HepG2 (cell line): ENCODE data around the gene SLC19A1. TPM values are rescaled to one million over a fixed set of nuclear protein-coding genes. Genes with fewer than 3 reads are reported as not detected.

ENCODE experiments used
- DDIT3 ChIP-seq: sonication (generic); formaldehyde crosslinking; IDR thresholded peaks from 2 replicates; pipeline ENCODE4 v1.4.0; 2020; ENCODE audit warnings: mild to moderate bottlenecking, missing genetic modification reagents
- MEIS2 ChIP-seq: sonication (generic); formaldehyde crosslinking; IDR thresholded peaks from 2 replicates; pipeline ENCODE4 v1.9.0; 2021; ENCODE audit warnings: mild to moderate bottlenecking, missing genetic modification reagents
- POLR2AphosphoS5 ChIP-seq: IDR thresholded peaks from 2 replicates; pipeline ENCODE4 v1.6.1; 2012; ENCODE audit warnings: low read depth, low read length
- PTBP1 ChIP-seq: fragments of 200-400 bp; formaldehyde crosslinking; IDR thresholded peaks from 2 replicates; pipeline ENCODE4 v1.6.1; 2018; ENCODE audit warnings: low read length, low read depth; ENCODE audit not compliant: poor library complexity, severe bottlenecking
- SNRNP70 ChIP-seq: fragments of 200-400 bp; formaldehyde crosslinking; IDR thresholded peaks from 2 replicates; pipeline ENCODE4 v1.6.1; 2017; ENCODE audit warnings: mild to moderate bottlenecking, low read depth, low read length, moderate library complexity
- SUZ12 ChIP-seq: fragments of 150-350 bp; IDR thresholded peaks from 2 replicates; pipeline ENCODE4 v1.6.1; 2014; ENCODE audit warnings: low read depth, low read length
- TAF15 ChIP-seq: fragments of 200-400 bp; formaldehyde crosslinking; IDR thresholded peaks from one replicate; pipeline ENCODE4 v1.6.1; 2018; ENCODE audit warnings: mild to moderate bottlenecking, low read depth, low read length; ENCODE audit not compliant: poor library complexity, severe bottlenecking
- THAP7 ChIP-seq: sonication (generic); formaldehyde crosslinking; IDR thresholded peaks from 2 replicates; pipeline ENCODE4 v1.8.1; 2023; ENCODE audit warnings: mild to moderate bottlenecking, missing genetic modification reagents
- ZBTB10 ChIP-seq: sonication (generic); formaldehyde crosslinking; IDR thresholded peaks from 2 replicates; pipeline ENCODE4 v1.4.0; 2020; ENCODE audit warnings: missing genetic modification reagents, borderline replicate concordance
- ZFP1 ChIP-seq: IDR thresholded peaks from 2 replicates; pipeline ENCODE4 v1.6.1; 2016
- ZNF235 ChIP-seq: sonication (generic); formaldehyde crosslinking; IDR thresholded peaks from 2 replicates; pipeline ENCODE4 v1.8.1; 2023; ENCODE audit warnings: mild to moderate bottlenecking, missing genetic modification reagents, borderline replicate concordance
- ZNF276 ChIP-seq: sonication (generic); formaldehyde crosslinking; IDR thresholded peaks from 2 replicates; pipeline ENCODE4 v1.4.0; 2020; ENCODE audit warnings: mild to moderate bottlenecking, low read depth, missing genetic modification reagents
- ZNF407 ChIP-seq: sonication (generic); formaldehyde crosslinking; IDR thresholded peaks from one replicate; pipeline ENCODE4 v1.5.1; 2020; ENCODE audit warnings: mild to moderate bottlenecking, missing genetic modification reagents; ENCODE audit errors: not compliant biosample characterization
- ZNF432 ChIP-seq: sonication (generic); formaldehyde crosslinking; IDR thresholded peaks from 2 replicates; pipeline ENCODE4 v1.5.0; 2020; ENCODE audit warnings: missing genetic modification reagents, mild to moderate bottlenecking, borderline replicate concordance
- ZNF644 ChIP-seq: IDR thresholded peaks from 2 replicates; pipeline ENCODE4 v1.6.1; 2016; ENCODE audit warnings: low read depth
- polyA plus RNA-seq, 8 experiments: library from polyadenylated mRNA; depleted of rRNA in 3 of 8; stranded (reverse) in 7 of 8; unstranded in 1 of 8; fragments of >200 nt; fragmentation: Illumina TruSeq in 4 of 8; extraction: Trizol in 4 of 8; gene quantifications; 2 replicates each; pipeline versions ENCODE4 v1.2.1 to v1.2.3, GENCODE V29; 2011 to 2016; ENCODE audit warnings: low read depth in 4 of 8, missing spikeins in 1 of 8, mixed read lengths in 1 of 8; ENCODE audit not compliant: insufficient read depth in 1 of 8
- total RNA-seq, 5 experiments: library from RNA; depleted of rRNA; stranded (reverse); fragments of >200 nt; fragmentation: Illumina TruSeq; extraction: Trizol; gene quantifications; 2 replicates each; pipeline ENCODE4 v1.2.3, GENCODE V29; 2016; ENCODE audit warnings: low read depth in 1 of 5

Gene SLC19A1
- total and polyA plus RNA-seq, 2 of the 13 experiments (the other 11 are each of a cell fraction or from before 2014, with no cell fraction given), result 21.8 to 23.0 TPM

- peak; percentile 76 for TF ChIP-seq MEIS2 (CRISPR knock-in tag)
- peak; percentile 71; the same call in 1 of the 2 replicates for TF ChIP-seq ZNF276 (CRISPR knock-in tag)
- TF ChIP-seq PTBP1, result no peak
- no peak for TF ChIP-seq ZNF644 (CRISPR knock-in tag)
- TF ChIP-seq SUZ12, result no peak
- TF ChIP-seq THAP7 (CRISPR knock-in tag), result no peak; the same call in 1 of the 2 replicates
- no peak for TF ChIP-seq ZNF432
- TF ChIP-seq DDIT3 (CRISPR knock-in tag), result no peak
- no peak for TF ChIP-seq SNRNP70
- TF ChIP-seq ZNF235 (CRISPR knock-in tag), result no peak
- no peak for TF ChIP-seq ZBTB10 (CRISPR knock-in tag)
- no peak for TF ChIP-seq ZNF407 (CRISPR knock-in tag)
- peak; percentile 70 for TF ChIP-seq POLR2AphosphoS5
- TF ChIP-seq TAF15, result no peak
- no peak for TF ChIP-seq ZFP1
Observed at GRCh38 chr21:45525153-45525909, 16.9 kb downstream of the SLC19A1 start (continued).
